Stimulated activated CD8-positive, alpha-beta memory T cell treated with anti-CD3 and anti-CD28 coated beads, Interleukin-15, amount 100 ng/mL, for 4 hours (primary cell): ENCODE data around the gene UQCR11.

Source experiments
- DNase-seq, 2 donors: peaks; one replicate each; pipeline ENCODE4 v3.0.0-alpha.2; 2020; ENCODE audit warnings: low read depth in 2 of 2

Gene UQCR11

GRCh38 chr19:1569997-1570396 is 35.3 kb downstream of the UQCR11 start:
- no peak for DNase-seq

GRCh38 chr19:1568320-1569019 is 36.8 kb downstream of the UQCR11 start, which contains the start of gene MEX3D:
TSS of gene MEX3D (minus strand) at chr19:1568325. CDS start at chr19:1568058, 267 bp downstream.
- DNase-seq, result peak; percentile 50 to 66

DNA sequence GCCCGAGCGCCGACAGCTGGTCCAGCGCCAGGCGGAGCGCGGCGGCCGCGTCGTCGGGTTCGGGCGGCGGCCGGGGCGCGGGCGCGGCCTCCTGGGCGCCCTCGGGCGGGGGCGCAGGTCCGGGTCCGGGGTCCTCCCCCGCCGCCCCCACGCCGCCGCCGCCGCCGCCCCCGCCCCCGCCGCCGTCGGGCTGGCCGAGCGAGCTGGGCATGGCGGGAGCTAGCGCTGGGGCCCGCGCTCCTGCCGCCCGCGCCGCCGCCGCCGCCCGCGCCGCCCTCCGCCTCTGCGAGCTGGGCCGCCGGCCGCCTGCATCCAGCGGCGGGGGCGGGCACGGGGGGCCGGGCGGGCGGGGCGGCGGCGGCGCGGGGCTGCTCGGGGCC is 37.4 kb downstream of the UQCR11 start:
- no peak for DNase-seq

GRCh38 chr19:1567116-1567847 is 38.0 kb downstream of the UQCR11 start:
- no peak for DNase-seq

GRCh38 chr19:1566392-1567115 is 38.7 kb downstream of the UQCR11 start:
- no peak for DNase-seq

DNA sequence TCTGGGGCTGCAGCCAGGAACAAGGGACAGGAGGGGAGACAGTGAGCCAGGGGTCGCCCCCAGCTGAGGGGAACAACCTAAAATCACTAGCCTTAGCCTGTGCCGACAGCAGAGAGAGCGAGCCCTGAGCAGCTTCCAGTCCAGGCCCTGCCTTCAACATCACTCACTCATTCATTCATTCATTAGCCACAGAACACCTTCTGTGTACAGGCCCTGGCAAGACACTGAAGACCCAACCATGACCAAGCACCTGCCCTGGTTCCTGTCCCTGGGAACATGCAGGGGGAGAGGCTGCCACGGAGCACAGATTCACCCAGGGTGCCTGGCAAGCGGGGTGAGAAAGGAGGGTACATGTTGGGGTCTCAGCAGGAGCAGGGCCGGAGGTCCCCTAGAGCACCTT is 42.0 kb downstream of the UQCR11 start:
- no peak for DNase-seq

DNA sequence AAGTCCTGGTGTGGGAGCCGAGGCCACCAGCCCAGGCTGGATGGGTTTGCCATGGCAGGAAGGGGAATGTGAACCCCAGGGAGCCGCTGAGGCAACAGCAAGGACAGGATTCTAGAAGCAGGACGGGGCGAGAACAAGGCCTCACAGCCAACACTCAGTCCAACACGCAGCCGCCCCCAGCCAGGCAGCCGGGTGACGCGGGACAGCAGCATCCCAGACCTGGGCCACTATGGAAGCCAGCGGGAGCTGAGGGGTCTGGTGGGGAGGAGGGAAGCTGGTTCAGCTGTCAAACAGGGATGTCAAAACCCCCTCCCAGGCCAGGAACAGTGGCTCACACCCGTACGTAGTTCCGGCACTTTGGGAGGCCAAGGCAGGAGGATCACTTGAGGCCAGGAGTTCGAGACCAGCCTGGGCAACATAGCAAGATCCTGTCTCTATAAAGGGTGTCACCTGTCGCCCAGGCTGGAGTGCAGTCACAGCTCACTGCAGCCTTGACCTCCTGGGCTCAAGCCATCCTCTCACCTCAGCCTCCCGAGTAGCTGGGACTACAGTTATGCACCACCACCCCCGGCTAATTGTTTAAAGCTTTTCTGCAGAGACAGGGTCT is 43.9 kb downstream of the UQCR11 start:
- no peak for DNase-seq

DNA sequence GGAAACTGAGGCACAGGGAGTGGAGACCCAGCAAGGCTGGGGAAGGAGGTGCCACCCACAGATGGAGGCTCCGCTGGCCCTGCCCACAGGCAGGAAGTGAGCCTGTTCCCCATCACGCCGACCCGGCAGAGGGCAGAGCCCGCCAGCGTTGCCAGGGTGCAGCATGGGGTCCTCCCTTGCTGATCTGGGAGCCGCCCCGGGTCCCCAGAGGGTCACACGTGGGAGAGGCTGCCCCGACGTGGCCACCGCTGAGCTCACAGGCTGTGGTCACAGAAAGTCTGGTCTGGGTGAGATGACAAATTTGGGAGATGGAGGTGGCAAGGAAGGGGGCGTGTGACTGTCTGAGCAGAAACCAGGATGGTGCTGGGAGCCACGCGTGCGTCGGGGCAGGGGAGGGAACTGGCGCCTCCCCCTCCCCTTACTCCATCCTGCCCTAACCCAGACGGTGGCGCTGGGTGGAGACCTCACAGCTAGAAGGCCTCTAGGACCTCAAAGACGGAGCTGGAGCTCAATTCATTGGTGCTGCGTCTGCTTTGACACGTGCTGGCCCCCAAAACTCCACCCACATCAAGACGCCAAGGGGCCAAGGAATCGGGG is 44.9 kb downstream of the UQCR11 start:
- no peak for DNase-seq

DNA sequence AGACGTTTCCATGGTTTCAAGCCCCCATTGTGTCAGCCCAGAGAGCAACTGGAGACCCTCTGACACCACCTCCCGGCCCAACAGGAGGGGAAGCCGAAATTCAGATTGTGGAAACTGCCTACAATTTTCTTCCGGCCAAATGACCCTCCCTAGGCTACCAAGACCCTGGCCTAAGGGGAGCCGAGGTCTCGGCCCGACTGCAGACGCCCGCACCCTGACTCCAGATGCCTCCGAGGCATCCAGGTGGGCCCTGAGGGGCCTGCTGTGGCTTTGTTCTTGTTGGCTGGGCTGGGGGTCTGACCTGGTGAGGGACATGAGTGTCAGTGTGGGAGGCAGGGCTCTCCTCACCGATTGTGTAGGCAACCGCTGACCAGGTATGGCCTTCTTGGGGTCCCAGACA is 46.7 kb downstream of the UQCR11 start:
- DNase-seq, result no peak

DNA sequence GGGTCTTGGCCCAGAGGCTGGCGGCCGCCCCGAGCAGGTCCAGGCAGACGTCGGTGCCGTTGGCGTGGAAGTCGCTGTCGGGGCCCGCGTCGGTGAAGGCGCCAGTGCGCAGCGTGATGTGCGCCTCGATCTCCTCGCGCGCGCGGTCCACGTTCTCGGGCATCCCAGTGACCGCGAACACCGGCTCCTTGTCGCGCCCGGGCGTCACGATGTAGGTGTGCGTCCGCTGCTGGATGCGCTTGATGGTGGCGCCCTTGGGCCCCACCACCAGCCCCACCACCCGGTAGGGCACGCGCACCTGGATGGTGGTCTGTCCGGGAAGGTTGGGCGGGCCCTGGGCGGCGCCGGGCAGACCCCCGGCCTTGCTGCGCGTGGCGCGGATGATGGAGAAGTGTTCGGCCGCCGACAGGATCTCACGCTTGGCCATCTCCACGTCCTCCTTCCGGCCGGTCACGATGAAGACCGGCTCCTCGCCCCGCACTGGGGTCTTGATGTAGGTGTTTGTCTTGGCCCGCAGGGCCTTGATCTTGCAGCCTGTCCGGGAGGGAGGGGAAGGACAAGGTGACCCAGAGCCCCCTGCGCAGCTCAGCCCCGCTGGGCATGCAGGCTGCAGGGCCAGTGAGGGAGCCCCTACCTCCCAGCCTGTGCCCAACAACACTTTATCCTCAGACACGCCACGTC is 48.7 kb downstream of the UQCR11 start:
- DNase-seq, result no peak

GRCh38 chr19:1555487-1556389 is 49.5 kb downstream of the UQCR11 start:
- DNase-seq, result no peak

- DNase-seq, result no peak
Measured at GRCh38 chr19:1554968-1555367, 50.3 kb downstream of the UQCR11 start.

GRCh38 chr19:1553415-1553814 is 51.8 kb downstream of the UQCR11 start:
- DNase-seq, result no peak

- no peak for DNase-seq
Measured at GRCh38 chr19:1551068-1552040, 53.9 kb downstream of the UQCR11 start.

GRCh38 chr19:1549332-1549945 is 55.8 kb downstream of the UQCR11 start:
- DNase-seq, result no peak
